Endothelial cell of umbilical vein (primary cell): Measurements from ENCODE around the gene MCCD1. TPM values are rescaled to one million over a fixed set of nuclear protein-coding genes. Genes with fewer than 3 reads are reported as not detected.

Experiments
- BruUV-seq: library from RNA; stranded (reverse); fragments of 400-500 nt; replicated peaks from 2 replicates; lab custom pipeline; 2021; lab: Mats Ljungman, UMichigan
- CTCF ChIA-PET: fragments of 300-600, 350-600 bp; sonication (Branson Sonifier 250); formaldehyde crosslinking; loops from one replicate; lab custom pipeline; 2021; ENCODE audit warnings: antibody characterized with exemption, inconsistent platforms; lab: Charles Lee
- POLR2A ChIA-PET: fragments of 300-600, 350-600 bp; sonication (Branson Sonifier 250); formaldehyde crosslinking; loops from one replicate; lab custom pipeline; 2021; ENCODE audit warnings: antibody characterized with exemption, inconsistent platforms; lab: Charles Lee
- DNase-seq: peaks from one replicate; pipeline ENCODE4 v3.0.0-alpha.2; 2011; ENCODE audit warnings: low read depth, low spot score
- FAIRE-seq: peaks from 2 replicates; lab custom pipeline; 2011; peaks lifted over from hg19 to GRCh38; lab: Jason Lieb, UNC
- H2AFZ ChIP-seq: 2 replicates; pipeline ENCODE4 v1.6.0; 2012; ENCODE audit warnings: low read depth, low read length, control low read depth, inconsistent platforms
- H3K27ac ChIP-seq: 2 replicates; pipeline ENCODE4 v1.5.1; 2011; ENCODE audit warnings: low read depth, mild to moderate bottlenecking, control low read depth, low read length, moderate library complexity; ENCODE audit not compliant: insufficient read depth
- H3K27me3 ChIP-seq, 2 experiments: 2 replicates each; pipeline versions ENCODE4 v1.6.0 to v1.6.1; 2011; ENCODE audit warnings: low read length in 2 of 2, mixed read lengths in 1 of 2; ENCODE audit not compliant: control insufficient read depth in 2 of 2, insufficient read depth in 2 of 2
- H3K36me3 ChIP-seq, 2 experiments: 2 replicates in 1 of 2; 3 replicates in 1 of 2; pipeline ENCODE4 v1.5.1; 2011; ENCODE audit warnings: low read length in 2 of 2, mild to moderate bottlenecking in 1 of 2, moderate library complexity in 1 of 2; ENCODE audit not compliant: control insufficient read depth in 2 of 2, insufficient read depth in 2 of 2; ENCODE audit errors: extremely low read depth in 1 of 2
- H3K4me1 ChIP-seq: 3 replicates; pipeline ENCODE4 v1.5.1; 2011; ENCODE audit warnings: mild to moderate bottlenecking, low read length; ENCODE audit not compliant: control insufficient read depth, insufficient read depth; ENCODE audit errors: extremely low read depth
- H3K4me2 ChIP-seq: 2 replicates; pipeline ENCODE4 v1.6.1; 2011; ENCODE audit warnings: low read length, control low read depth, mixed read lengths; ENCODE audit not compliant: insufficient read depth
- H3K4me3 ChIP-seq, 3 experiments: fragments of 200-600 bp in 1 of 3; sonication (generic), shearing (Covaris generic) in 1 of 3; replicated peaks in 1 of 3; 2 replicates each; pipeline ENCODE4 v1.5.1; 2011 to 2016; ENCODE audit warnings: control low read depth in 3 of 3, low read length in 3 of 3, mild to moderate bottlenecking in 2 of 3, inconsistent platforms in 1 of 3, low read depth in 1 of 3, moderate library complexity in 1 of 3; ENCODE audit not compliant: insufficient read depth in 1 of 3
- H3K79me2 ChIP-seq: 2 replicates; pipeline ENCODE4 v1.6.0; 2012; ENCODE audit warnings: low read length, inconsistent platforms; ENCODE audit not compliant: control insufficient read depth, insufficient read depth
- H3K9ac ChIP-seq: replicated peaks from 2 replicates; pipeline ENCODE3; 2011; ENCODE audit warnings: low read length, control low read depth; ENCODE audit not compliant: insufficient read depth; ENCODE audit errors: extremely low read depth
- H3K9me1 ChIP-seq: replicated peaks from 3 replicates; pipeline ENCODE4 v1.6.0; 2011; ENCODE audit warnings: mild to moderate bottlenecking, low read length; ENCODE audit not compliant: control insufficient read depth, insufficient read depth; ENCODE audit errors: extremely low read depth
- H3K9me3 ChIP-seq: replicated peaks from 2 replicates; pipeline ENCODE4 v1.5.1; 2012; ENCODE audit warnings: low read length, inconsistent platforms; ENCODE audit not compliant: control insufficient read depth, insufficient read depth
- H4K20me1 ChIP-seq: replicated peaks from 2 replicates; pipeline ENCODE3; 2011; ENCODE audit warnings: mild to moderate bottlenecking, low read length; ENCODE audit not compliant: control insufficient read depth, insufficient read depth; ENCODE audit errors: extremely low read depth
- CTCF ChIP-seq, 2 donors: IDR thresholded peaks; 1 replicate in 1 of 2; 2 replicates in 1 of 2; pipeline ENCODE4 v1.5.1; 2011; ENCODE audit warnings: low read length in 2 of 2, mild to moderate bottlenecking in 2 of 2, moderate library complexity in 2 of 2, control low read depth in 1 of 2, inconsistent platforms in 1 of 2, low read depth in 1 of 2; ENCODE audit not compliant: insufficient read depth in 1 of 2; ENCODE audit errors: extremely low read depth in 1 of 2
- EZH2 ChIP-seq: IDR thresholded peaks from 2 replicates; pipeline ENCODE4 v1.6.1; 2012; ENCODE audit warnings: borderline replicate concordance, low read depth, mild to moderate bottlenecking, moderate library complexity, low read length, inconsistent platforms; ENCODE audit not compliant: severe bottlenecking
- FOS ChIP-seq: IDR thresholded peaks from 2 replicates; pipeline ENCODE4 v1.6.1; 2011; ENCODE audit warnings: mild to moderate bottlenecking, low read length, moderate library complexity, borderline replicate concordance; ENCODE audit not compliant: insufficient read depth
- GATA2 ChIP-seq: IDR thresholded peaks from 2 replicates; pipeline ENCODE4 v1.7.0; 2011; ENCODE audit warnings: low read depth, mild to moderate bottlenecking, moderate library complexity, mixed read lengths, low read length; ENCODE audit not compliant: insufficient read length, insufficient read depth
- JUN ChIP-seq: IDR thresholded peaks from 2 replicates; pipeline ENCODE4 v1.6.1; 2011; ENCODE audit warnings: borderline replicate concordance, low read depth; ENCODE audit not compliant: insufficient read length, insufficient read depth
- MAX ChIP-seq: IDR thresholded peaks from 2 replicates; pipeline ENCODE4 v1.6.1; 2011; ENCODE audit not compliant: insufficient read depth, insufficient read length
- MYC ChIP-seq: IDR thresholded peaks from one replicate; pipeline ENCODE4 v1.6.1; 2011; ENCODE audit warnings: mild to moderate bottlenecking, low read depth, low read length
- POLR2A ChIP-seq: IDR thresholded peaks from 2 replicates; pipeline ENCODE4 v1.6.1; 2012; ENCODE audit warnings: low read depth, mild to moderate bottlenecking, control low read depth, low read length
- POLR2AphosphoS5 ChIP-seq: IDR thresholded peaks from 2 replicates; pipeline ENCODE4 v1.6.1; 2012; ENCODE audit warnings: low read depth, mild to moderate bottlenecking, control low read depth, low read length, moderate library complexity; ENCODE audit not compliant: insufficient read depth
- dilution Hi-C: fragments of 300-500 bp; cut with MboI; formaldehyde crosslinking; loops from one replicate; pipeline ENCODE4 v1.15.0; 2019; ENCODE audit warnings: low sequenced_read_pairs; ENCODE audit not compliant: extremely low pct_ligation_motif_present
- intact Hi-C: fragments of 100-400 bp; cut with micrococcal nuclease; formaldehyde crosslinking; loops from one replicate; pipeline ENCODE4 v1.10.0; 2022
- polyA plus RNA-seq, 4 experiments: library from polyadenylated mRNA; depleted of rRNA in 3 of 4; stranded (reverse) in 3 of 4; unstranded in 1 of 4; fragments of >200 nt; gene quantifications; 2 replicates each; pipeline versions ENCODE4 v1.2.1 to v1.2.3, GENCODE V29; 2011 to 2012; ENCODE audit warnings: missing spikeins in 1 of 4
- total RNA-seq: library from RNA; stranded (reverse); gene quantifications from 2 replicates; pipeline ENCODE4 v1.2.3, GENCODE V29; 2021

Gene MCCD1
- total and polyA plus RNA-seq, 2 donors (not counting 3 experiments of a cell fraction or from before 2014, with no cell fraction given), result not detected

- no peaks in the 10 kb centered on the region for H3K9me3 ChIP-seq
- no peak overlapping the region for H3K9ac ChIP-seq
- no TSS peak for BruUV-seq
- H3K4me3 ChIP-seq, result no peak overlapping the region
- no peaks in the 10 kb centered on the region for H3K4me1 ChIP-seq
- TF ChIP-seq POLR2AphosphoS5 (no peak), POLR2A (no peak), FOS (no peak), MAX (no peak), JUN (no peak), MYC (no peak)
- CTCF ChIA-PET, result no interaction called here
- dilution Hi-C loops, result no loop called here
- no peak for FAIRE-seq
- DNase-seq, result no peak
- no peaks in the 10 kb centered on the region for H3K79me2 ChIP-seq
- intact Hi-C loops, result no loop called here
- H3K27me3 ChIP-seq, result peaks cover 5 to 15% of the 10 kb centered on the region in 2 experiments
- no peaks in the 10 kb centered on the region for H3K36me3 ChIP-seq
- H3K9me1 ChIP-seq, result no peaks in the 10 kb centered on the region
- POLR2A ChIA-PET, result no interaction called here
- no peak overlapping the region for H2AFZ ChIP-seq
- no peaks in the 10 kb centered on the region for H4K20me1 ChIP-seq
- H3K4me2 ChIP-seq, result no peak overlapping the region
- no peak overlapping the region for H3K27ac ChIP-seq
Observed at GRCh38 chr6:31479933-31480535, 48.7 kb upstream of the MCCD1 start.

GRCh38 chr6:31480574-31480973 lies 48.2 kb upstream of the MCCD1 start:
- FAIRE-seq, result no peak
- no TSS peak for BruUV-seq
- Histone ChIP-seq H3K27ac (no peak overlapping the region), H3K9ac (no peak overlapping the region), H3K9me1 (no peaks in the 10 kb centered on the region), H4K20me1 (no peaks in the 10 kb centered on the region), H3K4me3 (no peak overlapping the region), H3K36me3 (no peaks in the 10 kb centered on the region), H3K4me2 (no peak overlapping the region), H3K9me3 (no peaks in the 10 kb centered on the region), H3K79me2 (no peaks in the 10 kb centered on the region), H3K4me1 (peaks cover 2% of the 10 kb centered on the region), H2AFZ (no peak overlapping the region), H3K27me3 (peaks cover 5 to 15% of the 10 kb centered on the region in 2 experiments)
- TF ChIP-seq POLR2AphosphoS5, result no peak
- TF ChIP-seq GATA2, result no peak
- TF ChIP-seq MAX, result no peak
- no peak for TF ChIP-seq POLR2A
- TF ChIP-seq EZH2, result no peak
- TF ChIP-seq FOS, result no peak
- TF ChIP-seq MYC, result no peak
- no peak for TF ChIP-seq CTCF (IDR thresholded peaks at IDR 0.05; ENCODE audit: extremely low read depth in 1 of 2, insufficient read depth in 1 of 2, low read depth in 1 of 2, low read length in 2 of 2)
- no peak for TF ChIP-seq JUN
- DNase-seq, result no peak
- intact Hi-C loops (no loop called here), dilution Hi-C loops (no loop called here)
- ChIA-PET CTCF (no interaction called here), POLR2A (no interaction called here)
